ENCODE data around the gene MAL.

DNA sequence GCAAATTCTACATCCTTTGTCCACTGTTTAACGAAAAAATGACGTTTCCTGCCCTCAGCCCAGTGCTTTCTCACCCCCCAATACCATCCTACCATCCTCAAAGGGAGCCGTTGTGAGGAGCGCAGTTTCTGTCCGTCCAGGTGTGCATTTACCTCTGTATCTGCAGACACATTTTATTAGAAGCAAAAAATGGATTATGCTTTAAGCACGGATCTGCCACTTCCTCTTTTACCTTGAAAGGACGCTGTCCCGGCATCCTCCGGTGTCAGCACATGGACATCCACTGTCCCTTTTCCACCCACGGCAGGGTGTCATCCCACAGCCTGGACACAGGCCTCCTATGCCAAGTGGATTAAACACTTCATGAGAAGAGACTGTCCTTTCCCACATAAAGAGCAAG lies 7.2 kb upstream of the MAL start:
- TF ChIP-seq CTCF (conservative IDR thresholded peaks at IDR 0.05) (no peak), ZFX (IDR thresholded peaks at IDR 0.05) (no peak)

Measured in C4-2B (cell line).